ENCODE data around the gene VIP. TPM values are rescaled to one million over a fixed set of nuclear protein-coding genes. Genes with fewer than 3 reads are reported as not detected.

The VIP gene
- polyA plus RNA-seq, 10 donors, result 0.63 to 2.8 (median 1.2) TPM

GRCh38 chr6:152776833-152777232 lies 26.2 kb downstream of the VIP start:
- DNase-seq, result no peak

DNA sequence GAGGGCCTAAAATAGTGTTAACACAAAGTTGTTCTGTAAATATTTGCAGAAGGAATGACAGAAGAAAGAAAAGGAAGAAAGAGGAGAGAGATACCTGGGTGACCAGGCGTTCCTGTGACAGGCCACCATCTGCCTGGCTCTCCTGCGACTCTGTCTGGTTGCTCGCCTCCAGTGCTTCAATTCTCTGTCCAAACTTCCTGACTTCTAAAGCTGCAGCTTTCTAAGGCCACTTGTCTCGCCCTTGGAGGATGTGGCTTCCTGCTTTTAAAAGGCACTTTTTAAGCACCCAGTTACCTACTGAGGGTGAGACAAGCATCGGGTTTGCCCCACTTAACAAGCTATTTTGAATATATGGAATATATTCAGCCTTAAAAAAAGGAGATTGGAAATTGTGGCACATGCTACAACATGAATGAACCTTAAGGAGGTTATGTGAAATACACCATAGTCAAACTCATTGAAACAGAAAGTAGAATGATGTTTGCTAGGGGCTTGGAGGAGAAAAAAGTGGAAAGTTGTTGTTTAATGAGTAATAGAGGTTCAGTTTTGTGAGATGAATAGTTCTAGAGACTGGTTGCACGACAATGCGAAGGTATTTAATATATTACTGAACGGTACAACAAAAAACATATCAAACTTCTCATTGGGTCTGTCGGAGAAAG lies 32.8 kb downstream of the VIP start:
- no peak for DNase-seq

GRCh38 chr6:152794696-152795095 lies 44.1 kb downstream of the VIP start:
- no peak for DNase-seq

GRCh38 chr6:152804150-152804549 lies 53.6 kb downstream of the VIP start:
- no peak for DNase-seq

Other genes with a start within 250 kb of the VIP start
- 100 to 1,000 TPM in 2 of 10 donors, 10 to 100 TPM in 8; 76.7 to 131 (median 86.4) TPM for gene SYNE1, start 113.4 kb upstream of the VIP start, polyA plus RNA-seq (ENCODE audit: insufficient read length in 10 of 10)
- gene MYCT1, start 52.9 kb upstream of the VIP start, polyA plus RNA-seq (ENCODE audit: insufficient read length in 10 of 10), result 10 to 100 TPM; 16.2 to 26.5 (median 21.9) TPM
- 10 to 100 TPM; 11.3 to 23.0 (median 16.7) TPM for gene FBXO5, start 232.2 kb downstream of the VIP start, polyA plus RNA-seq (ENCODE audit: insufficient read length in 10 of 10)